Neural progenitor cell (in vitro differentiated cells): Measurements from ENCODE around the gene UNC13B. TPM values are rescaled to one million over a fixed set of nuclear protein-coding genes. Genes with fewer than 3 reads are reported as not detected.
"Not testable (repeated sequence)": the region's sequence is repeated elsewhere in the genome, so short reads cannot be mapped to it uniquely, and the experiment has no call there.

Experiments used
- DNase-seq: peaks from one replicate; pipeline ENCODE4 v3.0.0-alpha.2; 2016; ENCODE audit warnings: low spot score
- H2AFZ ChIP-seq: fragments of 200-600 bp; sonication (generic); replicated peaks from 2 replicates; pipeline ENCODE4 v1.6.1; 2016; ENCODE audit warnings: antibody characterized with exemption
- H3F3A ChIP-seq: fragments of 200-600 bp; sonication (generic); 2 replicates; pipeline ENCODE4 v1.6.1; 2016; ENCODE audit warnings: antibody characterized with exemption, low read depth
- H3K27ac ChIP-seq: fragments of 200-600 bp; sonication (generic); 2 replicates; pipeline ENCODE4 v1.5.1; 2016; ENCODE audit warnings: mild to moderate bottlenecking
- H3K27me3 ChIP-seq: fragments of 200-600 bp; sonication (generic); 2 replicates; pipeline ENCODE4 v1.6.1; 2016; ENCODE audit warnings: mild to moderate bottlenecking, moderate library complexity
- H3K36me3 ChIP-seq: fragments of 200-600 bp; sonication (generic); 2 replicates; pipeline ENCODE4 v1.5.1; 2016
- H3K4me1 ChIP-seq: fragments of 200-600 bp; sonication (generic); 2 replicates; pipeline ENCODE4 v1.6.1; 2016; ENCODE audit warnings: mixed run types
- H3K4me2 ChIP-seq: fragments of 200-600 bp; sonication (generic); 2 replicates; pipeline ENCODE4 v1.6.1; 2016
- H3K4me3 ChIP-seq: fragments of 200-600 bp; sonication (generic); 2 replicates; pipeline ENCODE4 v1.5.1; 2016
- H3K79me2 ChIP-seq: fragments of 200-600 bp; sonication (generic); 2 replicates; pipeline ENCODE4 v1.6.1; 2016; ENCODE audit warnings: low read depth
- H3K9ac ChIP-seq: fragments of 200-600 bp; sonication (generic); 2 replicates; pipeline ENCODE4 v1.6.1; 2016
- H3K9me3 ChIP-seq: fragments of 200-600 bp; sonication (generic); 2 replicates; pipeline ENCODE4 v1.5.1; 2016; ENCODE audit warnings: low read depth
- H4K20me1 ChIP-seq: fragments of 200-600 bp; sonication (generic); 2 replicates; pipeline ENCODE4 v1.6.1; 2016; ENCODE audit warnings: low read depth
- H3K27ac Mint-ChIP-seq: 3 replicates; pipeline ENCODE4 v1.8.0; 2021; ENCODE audit warnings: mixed read lengths
- H3K27me3 Mint-ChIP-seq: 2 replicates; pipeline ENCODE4 v1.8.0; 2022; ENCODE audit warnings: low read depth, mild to moderate bottlenecking, inconsistent platforms, moderate library complexity, mixed read lengths; ENCODE audit not compliant: insufficient read depth
- H3K36me3 Mint-ChIP-seq: 3 replicates; pipeline ENCODE4 v1.8.0; 2021; ENCODE audit warnings: mixed read lengths
- H3K4me1 Mint-ChIP-seq: 3 replicates; pipeline ENCODE4 v1.8.0; 2021; ENCODE audit warnings: mixed read lengths
- H3K4me3 Mint-ChIP-seq: 3 replicates; pipeline ENCODE4 v1.8.0; 2021; ENCODE audit warnings: mild to moderate bottlenecking, moderate library complexity, mixed read lengths
- H3K9me3 Mint-ChIP-seq: 3 replicates; pipeline ENCODE4 v1.8.0; 2020; ENCODE audit warnings: mixed read lengths
- EZH2 ChIP-seq: fragments of 200-600 bp; sonication (generic); IDR thresholded peaks from 2 replicates; pipeline ENCODE4 v1.6.1; 2017; ENCODE audit warnings: antibody characterized with exemption, mild to moderate bottlenecking, moderate library complexity
- EZH2phosphoT487 ChIP-seq: fragments of 200-600 bp; sonication (generic); IDR thresholded peaks from 2 replicates; pipeline ENCODE4 v1.6.1; 2017; ENCODE audit warnings: antibody characterized with exemption
- total RNA-seq: library from RNA; depleted of rRNA; stranded (reverse); fragments of >200 nt; gene quantifications from 2 replicates; pipeline ENCODE4 v1.2.3, GENCODE V29; 2015; ENCODE audit warnings: low replicate concordance
- TF ChIP-seq, protein P1 (sequence below): fragments of 200-600 bp; sonication (generic); IDR thresholded peaks from 2 replicates; pipeline ENCODE4 v1.5.1; 2017; ENCODE audit warnings: antibody characterized with exemption, mild to moderate bottlenecking

The UNC13B gene
- total RNA-seq, 1 donor from 2014 or later: 40.7 TPM

DNA sequence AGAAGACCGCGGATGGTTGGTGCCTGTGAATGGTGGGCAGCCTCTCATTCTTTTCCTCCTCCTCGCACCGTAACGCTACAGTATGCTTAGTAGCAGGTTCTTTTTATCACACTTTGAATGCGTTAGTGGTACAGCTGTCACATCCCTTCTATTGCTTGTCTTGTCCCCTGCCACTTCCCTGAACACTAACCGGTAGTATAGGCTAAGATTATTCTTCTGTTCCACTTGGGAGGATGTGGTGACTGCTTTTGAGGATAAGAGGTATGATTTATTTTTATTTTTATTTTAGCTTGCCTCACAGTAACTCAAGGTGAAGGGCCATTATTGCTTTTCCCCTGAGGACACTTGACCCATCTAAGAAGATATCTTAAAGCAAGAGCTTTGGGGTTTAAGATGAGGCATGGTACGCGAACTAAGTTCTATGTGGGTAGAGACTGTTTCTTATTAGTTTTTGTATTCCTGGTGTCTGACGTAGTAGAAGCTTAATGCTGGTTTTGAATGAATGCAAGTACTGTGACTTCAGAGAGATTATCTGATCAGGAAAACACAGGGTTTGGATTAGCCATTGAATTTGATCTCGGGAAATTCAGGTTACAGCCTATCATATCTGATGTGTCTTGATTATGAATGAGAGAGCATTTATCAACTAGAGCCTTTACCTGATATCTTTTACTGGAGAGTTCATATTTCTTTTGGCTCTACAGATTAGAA, 951 bp downstream of the UNC13B start:
- H3K4me3 ChIP-seq: peak overlapping the region; percentile 85
- peaks cover 12% of the 10 kb centered on the region for H3K4me1 ChIP-seq
- peaks cover 3% of the 10 kb centered on the region for H3K27me3 Mint-ChIP-seq
- H3K4me1 Mint-ChIP-seq: peaks cover 19% of the 10 kb centered on the region
- peak overlapping the region; percentile 88 for H2AFZ ChIP-seq
- no peak for DNase-seq
- no peaks in the 10 kb centered on the region for H3K27me3 ChIP-seq
- H3K4me3 Mint-ChIP-seq: peak overlapping the region; percentile 93
- H3K27ac Mint-ChIP-seq: peak overlapping the region; percentile 43
- H4K20me1 ChIP-seq: no peaks in the 10 kb centered on the region
- H3K27ac ChIP-seq: no peak overlapping the region
- H3K9me3 Mint-ChIP-seq: peaks cover 6% of the 10 kb centered on the region
- H3K9me3 ChIP-seq: no peaks in the 10 kb centered on the region
- TF ChIP-seq, protein P1, sequence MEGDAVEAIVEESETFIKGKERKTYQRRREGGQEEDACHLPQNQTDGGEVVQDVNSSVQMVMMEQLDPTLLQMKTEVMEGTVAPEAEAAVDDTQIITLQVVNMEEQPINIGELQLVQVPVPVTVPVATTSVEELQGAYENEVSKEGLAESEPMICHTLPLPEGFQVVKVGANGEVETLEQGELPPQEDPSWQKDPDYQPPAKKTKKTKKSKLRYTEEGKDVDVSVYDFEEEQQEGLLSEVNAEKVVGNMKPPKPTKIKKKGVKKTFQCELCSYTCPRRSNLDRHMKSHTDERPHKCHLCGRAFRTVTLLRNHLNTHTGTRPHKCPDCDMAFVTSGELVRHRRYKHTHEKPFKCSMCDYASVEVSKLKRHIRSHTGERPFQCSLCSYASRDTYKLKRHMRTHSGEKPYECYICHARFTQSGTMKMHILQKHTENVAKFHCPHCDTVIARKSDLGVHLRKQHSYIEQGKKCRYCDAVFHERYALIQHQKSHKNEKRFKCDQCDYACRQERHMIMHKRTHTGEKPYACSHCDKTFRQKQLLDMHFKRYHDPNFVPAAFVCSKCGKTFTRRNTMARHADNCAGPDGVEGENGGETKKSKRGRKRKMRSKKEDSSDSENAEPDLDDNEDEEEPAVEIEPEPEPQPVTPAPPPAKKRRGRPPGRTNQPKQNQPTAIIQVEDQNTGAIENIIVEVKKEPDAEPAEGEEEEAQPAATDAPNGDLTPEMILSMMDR: no peak
- no peak for TF ChIP-seq EZH2phosphoT487
- no peak for TF ChIP-seq EZH2
- peak overlapping the region; percentile 42 for H3K9ac ChIP-seq
- peak overlapping the region; percentile 87 for H3K4me2 ChIP-seq
- no peaks in the 10 kb centered on the region for H3K36me3 ChIP-seq
- H3F3A ChIP-seq: peaks cover 16% of the 10 kb centered on the region
- H3K36me3 Mint-ChIP-seq: peaks cover 2% of the 10 kb centered on the region
- peaks cover 41% of the 10 kb centered on the region for H3K79me2 ChIP-seq

DNA sequence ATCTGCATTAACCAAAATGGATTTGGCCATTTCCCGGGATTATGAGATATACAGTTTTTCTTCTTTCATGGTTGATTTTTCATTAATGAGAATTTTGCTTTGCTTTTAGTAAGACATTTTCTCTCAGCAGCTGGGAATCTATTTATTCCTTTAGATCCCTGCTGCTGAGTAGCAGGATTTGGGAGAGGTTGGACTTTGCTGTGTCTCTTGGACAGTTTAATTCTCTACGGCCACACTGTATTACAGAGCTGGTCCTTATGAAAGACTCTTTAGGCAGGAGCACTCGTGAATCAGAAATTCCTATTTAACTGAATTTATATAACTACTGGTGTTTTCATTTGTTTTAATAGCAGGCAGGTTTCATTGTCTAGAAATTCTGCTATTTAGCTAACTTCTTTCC, 1.6 kb downstream of the UNC13B start:
- Histone ChIP-seq H3K4me2 (peak overlapping the region; percentile 87), H3K4me1 (peaks cover 12% of the 10 kb centered on the region), H3K9me3 (no peaks in the 10 kb centered on the region), H4K20me1 (no peaks in the 10 kb centered on the region), H3K79me2 (peaks cover 41% of the 10 kb centered on the region), H3K36me3 (no peaks in the 10 kb centered on the region), H3K27ac (no peak overlapping the region), H2AFZ (no peak overlapping the region), H3K27me3 (no peaks in the 10 kb centered on the region), H3K4me3 (peak overlapping the region; percentile 85), H3K9ac (no peak overlapping the region), H3F3A (peaks cover 16% of the 10 kb centered on the region)
- H3K27ac Mint-ChIP-seq: no peak overlapping the region
- TF ChIP-seq, protein P1: no peak
- TF ChIP-seq EZH2: no peak
- no peak for TF ChIP-seq EZH2phosphoT487
- H3K9me3 Mint-ChIP-seq: peaks cover 3% of the 10 kb centered on the region
- peaks cover 2% of the 10 kb centered on the region for H3K36me3 Mint-ChIP-seq
- no peak for DNase-seq
- H3K4me3 Mint-ChIP-seq: peak overlapping the region; percentile 93
- peaks cover 2% of the 10 kb centered on the region for H3K27me3 Mint-ChIP-seq
- H3K4me1 Mint-ChIP-seq: peaks cover 19% of the 10 kb centered on the region

DNA sequence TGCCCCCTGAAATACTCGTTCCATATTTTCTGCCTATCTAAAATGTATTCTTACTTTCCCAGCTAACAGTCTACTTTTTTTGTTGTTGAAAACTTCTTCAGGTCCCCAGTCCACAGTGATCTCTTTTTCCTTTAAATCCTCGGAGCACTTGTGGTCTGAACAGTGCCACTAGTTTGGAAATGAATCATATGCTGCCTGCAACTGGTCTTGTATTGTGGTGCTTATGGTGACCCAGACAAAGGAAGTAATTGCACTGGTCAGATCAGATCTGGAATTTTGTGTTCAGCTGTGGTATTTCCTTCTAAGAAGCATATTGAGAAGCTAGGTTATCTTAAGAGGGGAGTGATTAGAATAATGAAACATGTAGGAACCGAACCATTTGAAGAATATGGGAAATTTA, 2.9 kb downstream of the UNC13B start:
- TF ChIP-seq, protein P1: no peak
- TF ChIP-seq EZH2phosphoT487 (no peak), EZH2 (no peak)
- no peak overlapping the region for H3K27ac ChIP-seq
- Mint-ChIP-seq H3K27me3 (no peaks in the 10 kb centered on the region), H3K4me3 (no peak overlapping the region), H3K4me1 (peaks cover 19% of the 10 kb centered on the region), H3K27ac (no peak overlapping the region), H3K36me3 (peaks cover 2% of the 10 kb centered on the region), H3K9me3 (peaks cover 3% of the 10 kb centered on the region)
- H3K4me3 ChIP-seq: no peak overlapping the region
- H3K79me2 ChIP-seq: peaks cover 43% of the 10 kb centered on the region
- no peak for DNase-seq
- no peaks in the 10 kb centered on the region for H3K9me3 ChIP-seq
- H3K36me3 ChIP-seq: no peaks in the 10 kb centered on the region
- H3K27me3 ChIP-seq: no peaks in the 10 kb centered on the region
- H2AFZ ChIP-seq: no peak overlapping the region
- no peak overlapping the region for H3K4me2 ChIP-seq
- no peaks in the 10 kb centered on the region for H4K20me1 ChIP-seq
- no peak overlapping the region for H3K9ac ChIP-seq
- peaks cover 16% of the 10 kb centered on the region for H3F3A ChIP-seq
- H3K4me1 ChIP-seq: peaks cover 12% of the 10 kb centered on the region

DNA sequence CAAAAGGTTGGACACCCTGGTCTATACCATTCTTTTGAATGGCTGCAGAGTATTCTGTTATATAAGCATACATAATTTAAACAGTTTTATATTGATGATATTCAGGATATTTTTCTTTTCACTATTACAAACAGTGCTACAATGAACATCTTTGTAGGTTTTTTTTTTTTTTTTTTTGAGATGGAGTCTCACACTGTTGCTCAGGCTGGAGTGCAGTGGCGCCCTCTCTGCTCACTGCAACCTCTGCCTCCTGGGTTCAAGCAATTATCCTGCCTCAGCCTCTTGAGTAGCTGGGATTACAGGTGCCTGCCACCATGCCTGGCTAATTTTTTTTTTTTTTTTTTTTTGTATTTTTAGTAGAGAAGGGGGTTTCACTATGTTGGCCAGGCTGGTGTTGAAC, 5.6 kb downstream of the UNC13B start:
- H3K9ac ChIP-seq, H3K36me3 Mint-ChIP-seq, H3F3A ChIP-seq, H3K36me3 ChIP-seq, H3K27me3 Mint-ChIP-seq, H3K9me3 Mint-ChIP-seq, H3K9me3 ChIP-seq, H4K20me1 ChIP-seq, H3K27me3 ChIP-seq, DNase-seq, H3K27ac ChIP-seq, H3K4me2 ChIP-seq, H3K4me3 ChIP-seq, H3K4me3 Mint-ChIP-seq, H3K27ac Mint-ChIP-seq, H2AFZ ChIP-seq: not testable (repeated sequence)
- H3K4me1 ChIP-seq: peaks cover 12% of the 10 kb centered on the region
- peaks cover 12% of the 10 kb centered on the region for H3K4me1 Mint-ChIP-seq
- H3K79me2 ChIP-seq: peaks cover 69% of the 10 kb centered on the region
